GM18520 (cell line): ENCODE measurements around the gene SH3BP5.
A peak's percentile ranks its signal among the peaks of the same experiment; 100 is the strongest.

Source experiments
- ATAC-seq: cut with Tn5 transposase; IDR thresholded peaks from one replicate; pipeline ENCODE4 v1.9.1; 2021; ENCODE audit not compliant: unreplicated experiment

Gene SH3BP5

DNA sequence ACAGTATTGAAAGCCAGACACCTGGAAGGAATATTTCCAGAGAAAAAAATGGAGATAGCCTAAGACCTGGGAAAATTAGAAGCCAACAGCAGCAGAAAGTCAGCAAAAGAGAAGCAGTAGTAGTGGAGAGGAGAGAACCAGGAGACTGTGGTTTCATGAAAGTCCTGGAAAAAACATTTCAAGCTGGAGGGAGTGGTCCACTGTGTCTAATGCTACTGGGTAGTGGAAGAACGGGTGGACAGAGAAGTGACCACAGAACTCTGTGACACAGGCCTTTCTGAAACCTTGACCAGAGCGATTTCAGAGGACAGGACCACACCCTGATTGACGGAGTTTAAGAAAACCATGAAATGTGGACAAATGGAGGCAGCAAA is 15.3 kb upstream of the SH3BP5 start:
- ATAC-seq, result no peak

GRCh38 chr3:15347063-15347736 is 14.8 kb upstream of the SH3BP5 start:
- no peak for ATAC-seq

DNA sequence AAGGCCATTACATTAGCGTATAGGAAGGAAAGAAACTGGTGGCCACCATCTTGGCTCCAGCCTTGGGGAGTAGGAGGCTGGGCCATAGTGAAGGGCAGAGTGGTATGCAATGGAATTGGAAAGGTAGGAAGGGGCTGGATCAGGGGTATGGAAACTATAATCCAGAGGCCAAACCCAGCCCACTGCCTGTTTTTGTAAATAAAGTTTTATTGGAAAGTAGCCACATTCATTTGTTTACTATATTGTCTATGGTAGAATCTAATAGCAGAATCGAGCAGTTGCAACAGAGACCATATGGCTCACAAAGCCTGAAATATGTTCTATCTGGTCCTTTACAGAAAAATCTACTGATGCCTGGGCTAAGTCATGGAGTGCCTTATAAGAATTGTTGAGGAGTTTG is 14.1 kb upstream of the SH3BP5 start:
- ATAC-seq, result no peak

DNA sequence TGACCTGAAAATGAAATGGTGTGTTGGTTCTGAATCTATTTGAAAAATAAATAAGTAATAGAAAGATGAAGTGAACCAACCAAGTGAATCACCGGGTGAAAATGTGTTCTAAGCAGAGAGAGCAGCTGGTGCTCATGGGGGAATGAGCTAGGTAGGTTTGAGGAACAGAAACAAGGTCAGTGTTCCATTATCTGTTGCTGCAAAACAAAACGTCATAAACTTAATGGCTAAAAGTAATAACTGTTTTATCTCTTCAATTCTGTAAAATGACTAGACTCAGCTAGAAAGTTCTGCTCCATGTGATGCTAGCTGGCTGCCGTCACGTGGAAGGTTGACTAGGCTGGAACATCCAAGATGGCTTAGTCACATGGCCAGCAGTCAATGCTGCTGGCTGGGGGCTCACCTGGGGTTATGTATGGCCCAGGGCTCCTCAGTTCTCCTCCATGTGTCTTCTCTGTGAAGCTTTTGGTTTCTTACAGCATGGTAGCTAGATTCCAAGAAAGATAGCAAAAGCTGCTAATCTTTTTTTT is 13.3 kb upstream of the SH3BP5 start:
- ATAC-seq, result peak; percentile 73

- peak; percentile 31 for ATAC-seq
Measured at GRCh38 chr3:15345066-15345607, 12.8 kb upstream of the SH3BP5 start.

DNA sequence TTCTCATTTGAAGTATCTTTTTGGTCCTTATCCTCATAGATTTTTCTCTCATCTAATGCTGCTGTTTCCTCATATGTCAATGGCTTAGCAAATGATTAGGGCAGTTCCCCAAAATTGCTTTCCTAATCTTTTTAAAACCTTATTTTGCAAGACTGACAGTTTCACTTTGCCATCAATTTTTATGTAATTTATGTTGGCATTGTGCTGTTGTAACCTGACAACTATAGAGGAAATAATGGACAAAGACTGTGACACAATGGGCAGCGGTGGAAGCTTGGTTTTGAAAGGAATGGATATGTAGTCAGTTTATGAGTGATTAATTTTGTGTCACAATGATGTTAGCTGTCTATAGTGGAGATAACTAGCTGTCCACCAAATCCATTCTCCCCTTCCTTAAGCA is 10.6 kb upstream of the SH3BP5 start:
- no peak for ATAC-seq

GRCh38 chr3:15342246-15342645 is 9.9 kb upstream of the SH3BP5 start:
- no peak for ATAC-seq

DNA sequence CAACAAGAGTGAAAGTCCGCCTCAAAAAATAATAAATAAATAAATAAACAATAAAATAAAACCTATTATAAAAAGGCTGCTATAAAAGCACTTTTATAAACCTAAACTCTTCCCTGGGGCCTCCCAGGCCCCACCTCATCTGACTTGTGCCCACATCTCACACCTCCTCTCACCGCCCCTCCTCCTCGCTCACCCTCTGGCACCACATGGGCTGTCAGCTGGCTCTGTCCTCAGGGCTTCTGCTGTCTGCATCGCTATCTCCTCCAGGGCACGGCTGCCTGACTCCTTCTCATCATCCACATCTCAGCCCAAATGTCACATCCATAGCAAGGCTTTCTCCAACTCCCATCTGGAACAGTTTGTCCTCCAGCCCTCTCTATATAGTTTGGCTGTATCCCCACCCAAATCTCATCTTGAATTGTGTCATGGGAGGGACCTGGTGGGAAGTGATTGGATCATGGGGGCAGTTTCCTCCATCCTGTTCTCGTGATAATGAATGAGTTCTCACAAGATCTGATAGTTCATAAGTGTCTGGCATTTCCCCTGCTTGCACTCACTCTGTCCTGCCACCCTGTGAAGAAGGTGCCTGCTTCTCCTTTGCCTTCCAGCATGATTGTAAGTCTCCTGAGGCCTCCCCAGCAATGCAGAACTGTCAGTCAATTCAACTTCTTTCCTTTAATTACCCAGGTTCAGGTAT is 8.8 kb upstream of the SH3BP5 start:
- ATAC-seq, result no peak

GRCh38 chr3:15339786-15340215 is 7.4 kb upstream of the SH3BP5 start:
- ATAC-seq, result no peak

DNA sequence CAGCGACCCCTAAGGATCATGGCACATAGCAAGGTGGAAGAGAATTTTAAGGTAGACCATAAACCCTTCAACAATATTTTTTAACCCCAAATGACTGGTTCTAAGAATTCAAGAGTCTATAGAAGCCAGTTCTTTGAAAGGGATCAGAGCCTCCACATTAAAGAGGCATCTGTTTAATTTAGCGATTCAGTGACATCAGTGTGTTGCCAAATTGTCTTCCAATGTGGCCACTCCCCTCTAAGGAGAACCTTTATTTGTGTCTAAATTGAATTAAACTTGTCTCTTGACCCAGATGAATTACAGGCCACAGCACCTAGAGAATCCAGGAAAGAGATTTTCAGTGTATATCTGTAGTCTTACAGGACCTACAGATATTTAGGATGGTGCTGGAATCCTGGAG is 6.6 kb upstream of the SH3BP5 start:
- ATAC-seq, result no peak

DNA sequence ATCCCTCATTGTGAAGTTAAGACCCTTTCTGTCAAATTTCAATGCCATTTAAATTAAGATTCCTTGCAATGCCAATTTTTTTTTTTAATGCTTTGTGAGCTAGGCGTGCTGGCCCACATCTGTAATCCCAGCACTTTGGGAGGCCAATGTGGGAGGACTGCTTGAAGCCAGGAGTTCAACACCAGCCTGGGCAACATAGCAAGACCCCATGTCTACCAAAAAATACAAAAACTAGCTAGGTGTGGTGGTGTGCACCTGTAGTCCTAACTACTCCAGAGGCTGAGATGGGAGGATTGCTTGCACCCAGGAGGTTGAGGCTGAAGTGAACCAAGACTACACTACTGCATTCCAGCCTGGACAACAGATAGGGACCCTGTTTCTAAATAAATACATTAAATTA is 5.6 kb upstream of the SH3BP5 start:
- ATAC-seq, result no peak

DNA sequence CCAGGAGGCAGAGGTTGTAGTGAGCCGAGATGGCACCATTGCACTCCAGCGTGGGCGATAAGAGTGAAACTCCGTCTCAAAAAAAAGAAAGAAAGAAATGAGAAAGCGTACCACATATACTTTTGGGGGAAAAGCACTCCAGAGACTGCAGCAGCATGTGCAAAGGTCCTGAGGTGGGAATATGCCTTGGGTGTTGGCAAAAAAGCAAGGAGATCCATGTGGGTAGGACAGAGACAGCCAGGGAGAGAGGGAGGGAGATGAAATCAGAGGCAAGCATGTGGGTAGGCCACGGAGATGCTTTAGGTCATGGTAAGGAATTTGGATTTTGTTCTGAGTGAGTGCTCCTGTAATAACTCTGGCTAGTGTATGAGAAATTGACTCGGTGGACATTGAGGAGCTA is 3.7 kb upstream of the SH3BP5 start:
- ATAC-seq, result no peak

- no peak for ATAC-seq
Measured at GRCh38 chr3:15333956-15334263, 1.5 kb upstream of the SH3BP5 start.

DNA sequence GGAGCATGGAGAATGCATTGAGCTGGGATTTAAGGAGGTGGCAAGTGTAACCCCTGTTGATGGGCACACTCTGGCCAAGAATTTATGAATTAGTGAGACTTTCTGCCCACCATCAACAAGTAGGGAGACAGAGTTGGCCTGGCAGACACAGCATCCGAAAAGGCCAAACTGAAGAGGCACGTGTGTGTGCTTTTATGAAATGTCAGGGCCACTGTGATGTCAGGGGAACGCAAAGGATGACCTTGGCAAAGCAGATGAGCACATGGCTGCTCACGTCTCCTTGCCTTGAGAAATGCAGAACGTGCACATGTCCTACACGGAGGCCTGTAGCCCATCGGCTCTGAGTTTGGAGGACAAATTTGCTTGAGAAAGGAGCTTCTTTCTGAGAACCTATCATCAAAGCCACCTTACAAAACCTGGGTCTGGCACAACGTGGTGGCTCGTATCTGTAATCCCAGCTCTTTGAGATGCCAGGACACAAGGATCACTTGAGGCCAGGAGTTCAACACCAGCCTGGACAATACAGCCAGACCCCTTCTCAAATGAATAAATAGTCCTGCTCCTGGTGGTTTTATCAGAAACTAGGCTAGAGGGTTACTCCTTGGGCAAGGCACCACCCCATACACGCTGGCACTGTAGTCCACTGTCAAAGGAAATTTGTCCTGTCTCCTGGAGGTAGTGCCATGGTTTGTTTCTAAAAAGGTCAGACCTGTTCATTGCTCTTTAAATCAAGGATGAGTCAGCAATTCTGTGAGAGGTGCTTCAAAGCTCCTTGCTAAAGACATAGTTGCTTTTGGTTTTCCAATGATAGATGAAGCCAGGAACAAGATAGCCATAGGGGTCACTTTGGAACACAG is 941 bp upstream of the SH3BP5 start:
- no peak for ATAC-seq

DNA sequence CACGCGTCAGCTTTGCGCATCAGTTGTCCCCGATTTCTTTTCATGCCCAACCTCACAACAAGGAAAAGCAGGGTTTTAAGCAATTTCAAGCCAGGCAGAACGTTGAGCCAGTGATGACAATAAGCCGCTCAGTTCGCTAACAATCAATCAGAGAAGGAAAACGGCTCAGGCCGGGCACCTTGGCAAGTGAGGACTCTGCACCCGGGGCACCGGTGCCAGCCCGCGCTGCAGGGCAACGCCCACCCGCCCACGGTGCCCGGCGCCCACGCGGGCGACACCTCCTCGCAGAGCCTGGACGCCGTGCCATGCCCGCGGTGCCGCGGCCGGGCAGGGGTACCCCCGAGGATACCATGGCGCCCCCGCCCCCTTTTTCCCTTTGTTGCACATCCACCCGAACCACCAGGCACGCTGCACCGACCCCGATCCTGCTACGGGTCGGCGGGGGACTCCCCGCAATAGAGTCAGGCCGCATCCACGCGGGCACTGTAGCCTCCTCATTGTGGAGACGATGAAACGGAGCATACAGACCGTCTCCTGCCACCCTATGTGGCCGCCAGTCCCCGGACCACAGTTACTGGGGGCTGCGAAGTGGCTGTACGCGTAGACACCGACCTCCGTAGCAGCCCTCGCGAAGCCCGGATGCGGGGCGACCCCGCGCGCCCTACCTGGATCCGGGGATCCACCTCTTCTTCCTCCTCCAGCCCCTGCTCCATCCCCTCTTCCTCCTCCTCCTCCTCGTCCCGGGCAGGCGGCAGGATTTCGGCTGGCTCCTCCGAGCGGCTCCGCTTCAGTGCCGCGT is 581 bp downstream of the SH3BP5 start:
- ATAC-seq, result peak; percentile 18

GRCh38 chr3:15331072-15331605 is 1.2 kb downstream of the SH3BP5 start:
- ATAC-seq, result no peak

DNA sequence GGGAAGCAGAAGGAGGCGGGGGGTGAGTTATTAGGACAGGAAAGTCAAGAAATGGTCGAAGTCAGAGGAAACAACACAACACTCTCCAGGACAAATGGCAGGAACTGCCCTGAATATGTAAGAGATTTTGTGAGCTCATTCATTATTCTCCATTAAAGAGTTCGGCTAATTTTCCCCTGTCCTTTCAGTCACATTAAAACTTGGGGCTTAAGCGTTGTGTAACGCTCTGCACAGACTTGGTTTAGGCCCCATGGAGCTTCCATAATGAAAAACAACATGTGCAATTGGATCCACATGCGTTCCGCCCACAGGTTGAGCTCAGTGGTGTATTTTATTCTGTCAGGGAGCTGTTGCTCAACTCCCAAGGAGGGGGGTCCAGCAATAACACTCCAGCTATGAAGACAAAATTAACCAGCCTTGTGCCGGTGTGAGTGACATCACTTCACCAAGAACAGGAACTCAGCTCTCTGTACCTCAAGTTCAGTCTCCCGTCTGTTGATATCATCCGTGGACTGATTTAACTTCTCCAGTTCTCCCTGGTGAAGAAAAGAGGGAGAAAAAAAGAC is 2.3 kb downstream of the SH3BP5 start:
- no peak for ATAC-seq

DNA sequence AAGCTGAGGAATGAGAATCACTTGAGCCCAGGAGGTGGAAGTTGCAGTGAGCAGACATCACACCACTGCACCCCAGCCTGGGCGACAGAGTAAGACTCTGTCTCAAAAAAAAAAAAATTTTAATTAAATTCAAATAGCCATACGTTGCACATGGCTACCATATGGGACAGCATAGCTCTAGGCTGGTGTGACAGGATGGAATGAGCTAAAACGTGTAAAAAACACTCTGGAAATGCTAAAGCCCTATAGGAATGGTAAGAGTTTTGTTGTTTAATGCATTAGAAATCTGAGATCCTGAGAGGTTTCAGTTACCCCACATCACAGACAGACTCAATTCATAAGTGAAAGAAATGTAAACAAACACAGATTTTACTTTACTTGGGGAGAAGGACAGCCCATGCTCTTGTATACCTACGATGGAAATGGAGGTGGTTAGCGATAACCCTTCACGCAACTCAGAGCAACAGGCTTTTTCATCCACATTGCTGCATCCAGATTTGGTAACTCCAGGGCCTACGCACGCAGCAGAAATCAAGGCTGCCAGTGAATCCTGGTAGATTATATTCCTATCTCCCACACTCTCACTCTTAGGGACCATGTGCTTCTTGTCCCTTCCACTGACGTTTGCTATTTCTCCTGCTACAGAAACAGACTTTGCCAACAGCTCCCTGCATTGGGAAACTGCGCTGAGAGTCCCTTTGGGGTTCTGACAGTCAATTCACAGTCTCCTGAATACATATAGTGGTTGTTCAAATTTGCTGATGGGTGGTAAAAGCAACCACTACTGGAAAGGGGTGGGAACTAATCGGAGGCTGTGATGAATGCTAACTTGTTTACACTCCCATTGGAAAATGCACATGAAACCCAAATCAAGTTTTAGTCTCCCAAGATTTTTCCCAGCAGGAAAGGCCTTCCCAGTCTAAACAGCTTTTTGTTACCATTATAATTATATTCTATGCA is 3.1 kb downstream of the SH3BP5 start:
- no peak for ATAC-seq

- no peak for ATAC-seq
Measured at GRCh38 chr3:15327941-15328340, 4.4 kb downstream of the SH3BP5 start.
